Testis (tissue), 5 donors: Measurements from ENCODE around the gene STEAP1. TPM values are rescaled to one million over a fixed set of nuclear protein-coding genes. Genes with fewer than 3 reads are reported as not detected.
"Not testable (repeated sequence)": the region's sequence is repeated elsewhere in the genome, so short reads cannot be mapped to it uniquely, and the experiment has no call there.

ENCODE experiments used
- DNase-seq: peaks from one replicate; pipeline ENCODE4 v3.0.0-alpha.2; 2019
- H3K27ac ChIP-seq, 2 donors: fragments of 200-600 bp; sonication (generic); one replicate each; pipeline ENCODE4 v1.5.1; 2019
- H3K27me3 ChIP-seq: fragments of 200-600 bp; sonication (generic); one replicate; pipeline ENCODE4 v1.5.1; 2019
- H3K36me3 ChIP-seq: fragments of 200-600 bp; sonication (generic); one replicate; pipeline ENCODE4 v1.5.1; 2017; ENCODE audit warnings: low read depth; ENCODE audit errors: missing control alignments
- H3K4me1 ChIP-seq: fragments of 200-600 bp; sonication (generic); one replicate; pipeline ENCODE4 v1.5.1; 2019
- H3K4me3 ChIP-seq, 2 donors: fragments of 200-600 bp; sonication (generic); one replicate each; pipeline ENCODE4 v1.5.1; 2017 to 2019
- H3K9me3 ChIP-seq: fragments of 200-600 bp; sonication (generic); one replicate; pipeline ENCODE4 v1.5.1; 2017
- CTCF ChIP-seq, 3 experiments: fragments of 450-650 bp in 2 of 3; fragments of 200-600 bp in 1 of 3; sonication (generic) in 1 of 3; IDR thresholded peaks; one replicate each; pipeline ENCODE4 v1.5.1; 2016 to 2019; ENCODE audit warnings: antibody characterized with exemption in 3 of 3, mild to moderate bottlenecking in 2 of 3, moderate library complexity in 1 of 3
- POLR2A ChIP-seq: fragments of 450-650 bp; IDR thresholded peaks from one replicate; pipeline ENCODE4 v1.6.1; 2017; ENCODE audit warnings: antibody characterized with exemption, mild to moderate bottlenecking, moderate library complexity
- WGBS, 2 donors: methylation state at CpG; one replicate each; pipeline ENCODE4 v1.1.5; 2018; 5-methylcytosine and 5-hydroxymethylcytosine counted together
- intact Hi-C: fragments of 100-400 bp; cut with DNase I; formaldehyde crosslinking; loops from one replicate; pipeline ENCODE4 v1.15.1; 2023; ENCODE audit warnings: low total_unique reads
- long read RNA-seq, 2 donors: transcript quantifications; one replicate each; lab custom pipeline, GENCODE V29; 2026
- polyA plus RNA-seq: library from polyadenylated mRNA; stranded (reverse); fragments of 350-450 nt; fragmentation: Illumina TruSeq; extraction: RNeasy Lipid Tissue Mini Kit (QIAGEN cat#74804); gene quantifications from one replicate; pipeline ENCODE4 v1.2.3, GENCODE V29; 2014; ENCODE audit warnings: low read depth, low replicate concordance; ENCODE audit not compliant: insufficient read depth
- total RNA-seq, 2 donors: library from RNA; depleted of rRNA; stranded (reverse); fragments of >200 nt; gene quantifications; one replicate each; pipeline ENCODE4 v1.2.3, GENCODE V29; 2016

Gene STEAP1
- total RNA-seq (1 to 10 TPM; 6.4 to 7.3 TPM), polyA plus RNA-seq (6.4 TPM)
- long read RNA-seq, donor 1, transcript STEAP1-201 (5 exons, 1,313 nt) = major isoform, 7 of 9 reads
- long read RNA-seq, donor 1, partial matches to known transcripts = 0 of 9 reads
- long read RNA-seq, donor 1, other reads (novel, unspliced or antisense) = 0 of 9 reads
- long read RNA-seq, donor 2, transcript STEAP1-201 (5 exons, 1,313 nt) = major isoform, 6 of 6 reads
- long read RNA-seq, donor 2, partial matches to known transcripts = 0 of 6 reads
- long read RNA-seq, donor 2, other reads (novel, unspliced or antisense) = 0 of 6 reads

- H3K4me1 ChIP-seq, H3K9me3 ChIP-seq, H3K36me3 ChIP-seq, H3K27me3 ChIP-seq: not testable (repeated sequence)
- intact Hi-C loops = loop anchor here (10.0 kb wide), 1 partner anchor 271 kb away; no protein-coding TSS in a partner anchor
- H3K27ac ChIP-seq = peak within 1 kb of the TSS; percentile 51 to 66
- TF ChIP-seq CTCF (IDR thresholded peaks at IDR 0.05) = peak; percentile 57 to 86 (median 77)
- peak; percentile 94 for DNase-seq
- 3 to 6% methylated on average over 21 to 58 of the region's 58 CpGs for WGBS, 2 donors
- peak within 1 kb of the TSS; percentile 47 to 65 for H3K4me3 ChIP-seq
These were observed at the start of gene STEAP1 for GRCh38 chr7:90153943-90154771. Gene STEAP1 (plus strand): TSS chr7:90154469. CDS start chr7:90159789, 5,320 bp downstream.

GRCh38 chr7:90114972-90115371 lies 39.3 kb upstream of the STEAP1 start:
- DNase-seq = not testable (repeated sequence)
- 33 to 40% methylated on average over 1 of the region's 1 CpG for WGBS, 2 donors

GRCh38 chr7:90118551-90119177 lies 35.6 kb upstream of the STEAP1 start:
- WGBS, 2 donors = 0% methylated on average over 35 to 44 of the region's 48 CpGs
- H3K36me3 ChIP-seq, H3K27me3 ChIP-seq, H3K9me3 ChIP-seq, intact Hi-C loops, H3K4me1 ChIP-seq: not testable (repeated sequence)
- peak; percentile 48 for DNase-seq
- peak overlapping the region in 1 of 2 donors; percentile 14 for H3K27ac ChIP-seq
- H3K4me3 ChIP-seq = peak overlapping the region; percentile 51 to 59

More at GRCh38 chr7:90114972-90115371, 39.3 kb upstream of the STEAP1 start:
- intact Hi-C loops, H3K4me3 ChIP-seq, H3K4me1 ChIP-seq, H3K27me3 ChIP-seq, H3K27ac ChIP-seq, H3K9me3 ChIP-seq, H3K36me3 ChIP-seq: not testable (repeated sequence)

GRCh38 chr7:90119178-90119971 lies 34.9 kb upstream of the STEAP1 start:
- no peaks in the 10 kb centered on the region for H3K36me3 ChIP-seq
- peak overlapping the region in 1 of 2 donors; percentile 17 for H3K27ac ChIP-seq
- peak overlapping the region; percentile 51 to 59 for H3K4me3 ChIP-seq
- intact Hi-C loops = no loop called here
- H3K4me1 ChIP-seq = no peaks in the 10 kb centered on the region
- peak; percentile 76 for DNase-seq
- H3K9me3 ChIP-seq = no peaks in the 10 kb centered on the region
- TF ChIP-seq CTCF (IDR thresholded peaks at IDR 0.05) = no peak
- no peak for TF ChIP-seq POLR2A
- no peaks in the 10 kb centered on the region for H3K27me3 ChIP-seq
- WGBS, 2 donors = 1% methylated on average over 22 to 53 of the region's 58 CpGs

- H3K4me3 ChIP-seq = peak overlapping the region in 1 of 2 donors; percentile 51
- DNase-seq, H3K9me3 ChIP-seq, H3K36me3 ChIP-seq, H3K4me1 ChIP-seq, H3K27ac ChIP-seq, intact Hi-C loops, H3K27me3 ChIP-seq: not testable (repeated sequence)
- WGBS, 2 donors = 32 to 52% methylated on average over 4 of the region's 4 CpGs
These were observed 34.1 kb upstream of the STEAP1 start for GRCh38 chr7:90120205-90120604.

- intact Hi-C loops = not testable (repeated sequence)
These were observed 22.5 kb upstream of the STEAP1 start for GRCh38 chr7:90131746-90132145.

GRCh38 chr7:90147079-90147960 lies 6.9 kb upstream of the STEAP1 start:
- intact Hi-C loops = not testable (repeated sequence)

More at GRCh38 chr7:90131746-90132145, 22.5 kb upstream of the STEAP1 start:
- not testable (repeated sequence) for H3K36me3 ChIP-seq, H3K4me3 ChIP-seq, H3K4me1 ChIP-seq, DNase-seq, H3K27ac ChIP-seq, H3K27me3 ChIP-seq, H3K9me3 ChIP-seq
- 64 to 65% methylated on average over 8 of the region's 8 CpGs for WGBS, 2 donors

More at GRCh38 chr7:90147079-90147960, 6.9 kb upstream of the STEAP1 start:
- WGBS, 2 donors = 87 to 92% methylated on average over 13 to 14 of the region's 14 CpGs
- not testable (repeated sequence) for H3K36me3 ChIP-seq, H3K27ac ChIP-seq, DNase-seq, H3K4me1 ChIP-seq, H3K9me3 ChIP-seq, H3K4me3 ChIP-seq, H3K27me3 ChIP-seq
